Measurements from ENCODE around the gene TARS3. TPM values are rescaled to one million over a fixed set of nuclear protein-coding genes. Genes with fewer than 3 reads are reported as not detected.

Gene TARS3
- total and polyA plus RNA-seq, 2 donors (not counting 1 experiment from before 2014, with no cell fraction given), result 9.7 to 27.0 TPM

- ATAC-seq (ENCODE audit: low read depth) (no peak), DNase-seq (no peak)
- 100% methylated on average over 2 of the region's 2 CpGs for WGBS (ENCODE audit: insufficient coverage)
- ChIA-PET CTCF (no interaction called here), POLR2A (no interaction called here)
- intact Hi-C loops (cut with micrococcal nuclease), result no loop called here
- no peaks in the 10 kb centered on the region for H4K20me1 ChIP-seq (ENCODE audit: control insufficient read depth, insufficient read depth, low read length, poor library complexity, severe bottlenecking)
- no peaks in the 10 kb centered on the region for H3K27me3 ChIP-seq (replicated peaks in 1 of 4; ENCODE audit: control extremely low read depth in 1 of 4, control insufficient read depth in 3 of 4, insufficient read depth in 4 of 4, low read length in 3 of 4)
- Mint-ChIP-seq H3K9me3 (ENCODE audit: insufficient read depth) (no peaks in the 10 kb centered on the region), H3K4me3 (no peak overlapping the region), H3K27me3 (no peaks in the 10 kb centered on the region), H3K4me1 (peaks cover 14% of the 10 kb centered on the region), H3K27ac (no peak overlapping the region)
- peaks cover 0 to 3% (median 0%) of the 10 kb centered on the region in 3 donors for H3K9me3 ChIP-seq (ENCODE audit: control extremely low read depth in 1 of 3, control insufficient read depth in 2 of 3, insufficient read depth in 1 of 3, low read length in 2 of 3)
- H3K9ac ChIP-seq (ENCODE audit: low read length), result no peak overlapping the region
- peaks cover 0 to 55% of the 10 kb centered on the region in 2 experiments for H3K36me3 ChIP-seq (replicated peaks in 1 of 2; ENCODE audit: control extremely low read depth in 1 of 2, control insufficient read depth in 1 of 2, extremely low read depth in 1 of 2, insufficient read depth in 2 of 2, low read length in 1 of 2)
- H2AFZ ChIP-seq (ENCODE audit: insufficient read depth, low read depth, low read length, poor library complexity, severe bottlenecking), result no peak overlapping the region
- H3K27ac ChIP-seq (ENCODE audit: low read length in 2 of 2), result no peak overlapping the region
- no peak for TF ChIP-seq CTCF (IDR thresholded peaks at IDR 0.05)
- no peak for TF ChIP-seq EZH2 (IDR thresholded peaks at IDR 0.05; ENCODE audit: borderline replicate concordance, insufficient read depth, low read depth, low read length, poor library complexity, severe bottlenecking)
- no peaks in the 10 kb centered on the region for H3K4me1 ChIP-seq (ENCODE audit: control insufficient read depth in 2 of 2, insufficient read depth in 2 of 2, low read length in 2 of 2)
- no peak overlapping the region for H3K4me3 ChIP-seq (ENCODE audit: control extremely low read depth in 1 of 5, extremely low read depth in 1 of 5, insufficient read depth in 1 of 5, low read depth in 2 of 5, low read length in 4 of 5)
- H3K4me2 ChIP-seq (replicated peaks; ENCODE audit: low read depth, low read length, poor library complexity, severe bottlenecking), result no peak overlapping the region
- H3K79me2 ChIP-seq (ENCODE audit: control insufficient read depth, insufficient read depth, low read length), result no peaks in the 10 kb centered on the region
Measured at GRCh38 chr15:101694261-101694660, 30.0 kb downstream of the TARS3 start.

- Mint-ChIP-seq H3K4me1 (peaks cover 14% of the 10 kb centered on the region), H3K27ac (no peak overlapping the region), H3K4me3 (no peak overlapping the region), H3K9me3 (ENCODE audit: insufficient read depth) (no peaks in the 10 kb centered on the region), H3K27me3 (no peaks in the 10 kb centered on the region)
- no peaks in the 10 kb centered on the region for H3K79me2 ChIP-seq (ENCODE audit: control insufficient read depth, insufficient read depth, low read length)
- ATAC-seq (ENCODE audit: low read depth) (no peak), DNase-seq (no peak)
- 29% methylated on average over 1 of the region's 4 CpGs for WGBS (ENCODE audit: insufficient coverage)
- no peak overlapping the region for H3K27ac ChIP-seq (ENCODE audit: low read length in 2 of 2)
- no peak overlapping the region for H3K4me2 ChIP-seq (replicated peaks; ENCODE audit: low read depth, low read length, poor library complexity, severe bottlenecking)
- no peak overlapping the region for H2AFZ ChIP-seq (ENCODE audit: insufficient read depth, low read depth, low read length, poor library complexity, severe bottlenecking)
- H4K20me1 ChIP-seq (ENCODE audit: control insufficient read depth, insufficient read depth, low read length, poor library complexity, severe bottlenecking), result no peaks in the 10 kb centered on the region
- H3K36me3 ChIP-seq (replicated peaks in 1 of 2; ENCODE audit: control extremely low read depth in 1 of 2, control insufficient read depth in 1 of 2, extremely low read depth in 1 of 2, insufficient read depth in 2 of 2, low read length in 1 of 2), result peaks cover 0 to 44% of the 10 kb centered on the region in 2 experiments
- no peak overlapping the region for H3K9ac ChIP-seq (ENCODE audit: low read length)
- no peaks in the 10 kb centered on the region for H3K27me3 ChIP-seq (replicated peaks in 1 of 4; ENCODE audit: control extremely low read depth in 1 of 4, control insufficient read depth in 3 of 4, insufficient read depth in 4 of 4, low read length in 3 of 4)
- intact Hi-C loops (cut with micrococcal nuclease), result no loop called here
- H3K9me3 ChIP-seq (ENCODE audit: control extremely low read depth in 1 of 3, control insufficient read depth in 2 of 3, insufficient read depth in 1 of 3, low read length in 2 of 3), result peaks cover 0 to 3% (median 0%) of the 10 kb centered on the region in 3 donors
- no peak overlapping the region for H3K4me3 ChIP-seq (ENCODE audit: control extremely low read depth in 1 of 5, extremely low read depth in 1 of 5, insufficient read depth in 1 of 5, low read depth in 2 of 5, low read length in 4 of 5)
- ChIA-PET POLR2A (no interaction called here), CTCF (no interaction called here)
- no peak for TF ChIP-seq CTCF (IDR thresholded peaks at IDR 0.05)
- TF ChIP-seq EZH2 (IDR thresholded peaks at IDR 0.05; ENCODE audit: borderline replicate concordance, insufficient read depth, low read depth, low read length, poor library complexity, severe bottlenecking), result no peak
- no peaks in the 10 kb centered on the region for H3K4me1 ChIP-seq (ENCODE audit: control insufficient read depth in 2 of 2, insufficient read depth in 2 of 2, low read length in 2 of 2)
Measured at GRCh38 chr15:101692801-101693598, 31.3 kb downstream of the TARS3 start.
